GM23338 (cell line): ENCODE data around the gene FIBP.

Experiments
- CTCF ChIP-seq, 2 experiments: fragments of 200-600 bp in 1 of 2; sonication (generic) in 1 of 2; conservative IDR thresholded peaks; 2 replicates each; pipeline versions ENCODE4 v1.5.1 to v1.6.1; 2016 to 2017; ENCODE audit warnings: antibody characterized with exemption in 2 of 2, low read depth in 2 of 2, mild to moderate bottlenecking in 2 of 2, moderate library complexity in 1 of 2
- EZH2 ChIP-seq: fragments of 200-600 bp; sonication (generic); IDR thresholded peaks from one replicate; pipeline ENCODE4 v1.8.0; 2017; ENCODE audit warnings: antibody characterized with exemption, mild to moderate bottlenecking, low read depth; ENCODE audit not compliant: unreplicated experiment
- EZH2phosphoT487 ChIP-seq: fragments of 200-600 bp; sonication (generic); IDR thresholded peaks from one replicate; pipeline ENCODE4 v1.8.1; 2018; ENCODE audit warnings: antibody characterized with exemption; ENCODE audit not compliant: unreplicated experiment
- POLR2AphosphoS5 ChIP-seq: IDR thresholded peaks from 2 replicates; pipeline ENCODE4 v1.6.1; 2016; ENCODE audit warnings: antibody characterized with exemption, low read depth
- STAT1 ChIP-seq: IDR thresholded peaks from one replicate; pipeline ENCODE4 v1.6.1; 2016; ENCODE audit warnings: antibody characterized with exemption; ENCODE audit not compliant: unreplicated experiment
- ZNF114 ChIP-seq: fragments of 250-450 bp; sonication (Bioruptor Pico); IDR thresholded peaks from 2 replicates; pipeline ENCODE4 v1.5.0; 2020; ENCODE audit warnings: mild to moderate bottlenecking, moderate library complexity
- ZNF462 ChIP-seq: fragments of 250-450 bp; sonication (Bioruptor Pico); IDR thresholded peaks from 2 replicates; pipeline ENCODE4 v1.5.0; 2020; ENCODE audit warnings: mild to moderate bottlenecking, moderate library complexity

- TF ChIP-seq CTCF (conservative IDR thresholded peaks at IDR 0.05; ENCODE audit: low read depth in 2 of 2), result no peak
- no peak for TF ChIP-seq EZH2phosphoT487
- no peak for TF ChIP-seq EZH2
- no peak for TF ChIP-seq POLR2AphosphoS5
- TF ChIP-seq STAT1, result no peak
- no peak for TF ChIP-seq ZNF114 (CRISPR knock-in tag)
- no peak for TF ChIP-seq ZNF462 (CRISPR knock-in tag)
Observed at GRCh38 chr11:65937766-65938165, 49.5 kb upstream of the FIBP start.
